ENCODE data around the gene PBX4. TPM values are rescaled to one million over a fixed set of nuclear protein-coding genes. Genes with fewer than 3 reads are reported as not detected.

Gene PBX4
- total and polyA plus RNA-seq, 11 donors: 0.43 to 0.69 (median 0.53) TPM; not detected in 8

DNA sequence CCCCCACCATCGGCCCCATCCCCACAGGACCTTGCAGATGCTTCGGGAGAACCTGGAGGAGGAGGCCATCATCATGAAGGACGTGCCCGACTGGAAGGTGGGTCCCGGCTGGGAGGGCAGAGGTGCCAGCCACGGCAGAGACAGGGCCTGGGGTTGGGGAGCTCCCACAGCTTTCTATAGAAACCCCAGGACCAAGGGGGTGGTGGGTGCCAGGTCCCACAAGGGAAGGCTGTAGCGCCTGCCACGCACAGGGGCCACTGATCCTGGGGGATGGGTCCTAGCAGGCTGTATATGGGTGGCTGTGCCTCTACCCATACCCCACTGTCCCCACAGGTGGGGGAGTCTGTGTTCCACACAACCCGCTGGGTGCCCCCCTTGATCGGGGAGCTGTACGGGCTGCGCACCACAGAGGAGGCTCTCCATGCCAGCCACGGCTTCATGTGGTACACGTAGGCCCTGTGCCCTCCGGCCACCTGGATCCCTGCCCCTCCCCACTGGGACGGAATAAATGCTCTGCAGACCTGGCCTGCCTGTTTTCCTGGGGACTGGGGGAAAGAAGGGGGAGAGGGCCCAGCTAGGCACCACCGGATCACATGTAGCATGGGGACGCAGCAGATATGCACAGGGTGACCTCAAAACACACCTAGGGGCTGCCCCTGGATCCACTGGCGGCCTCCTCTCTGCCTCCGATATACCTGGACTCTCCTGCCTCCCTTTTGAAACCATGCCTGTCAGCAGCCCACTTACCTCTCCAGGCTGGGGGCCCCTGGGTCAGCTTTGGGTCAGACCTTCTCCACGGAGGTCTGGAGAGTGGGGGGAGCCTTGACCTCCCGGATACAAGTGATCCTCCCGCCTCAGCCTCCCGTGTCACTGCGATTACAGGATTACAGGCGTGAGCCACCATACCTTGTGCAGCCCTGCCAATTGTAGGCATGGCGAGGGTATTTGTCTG is 90.5 kb downstream of the PBX4 start:
- WGBS, 4 donors: 90 to 92% (median 92%) methylated on average over 24 to 27 of the region's 27 CpGs

DNA sequence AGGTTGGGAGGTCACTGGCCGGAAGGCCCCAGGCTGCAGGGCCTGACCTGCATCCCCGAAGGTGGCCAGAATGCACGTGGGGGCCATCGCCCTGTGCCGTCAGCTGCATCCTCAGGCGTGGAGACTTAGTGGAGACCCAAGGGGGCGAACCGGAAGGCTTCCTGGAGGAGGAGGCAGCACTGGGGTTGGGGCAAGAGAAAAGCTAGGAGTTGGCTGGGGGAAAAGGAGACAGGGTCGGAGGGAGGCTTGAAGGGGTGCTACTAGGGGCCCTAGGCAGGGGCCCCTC is 91.2 kb downstream of the PBX4 start:
- WGBS, 4 donors: 91 to 97% (median 93%) methylated on average over 7 to 9 of the region's 9 CpGs
- no peak overlapping the region for H3K27ac ChIP-seq
- TF ChIP-seq POLR2A (IDR thresholded peaks at IDR 0.05): no peak
- TF ChIP-seq, protein P1, sequence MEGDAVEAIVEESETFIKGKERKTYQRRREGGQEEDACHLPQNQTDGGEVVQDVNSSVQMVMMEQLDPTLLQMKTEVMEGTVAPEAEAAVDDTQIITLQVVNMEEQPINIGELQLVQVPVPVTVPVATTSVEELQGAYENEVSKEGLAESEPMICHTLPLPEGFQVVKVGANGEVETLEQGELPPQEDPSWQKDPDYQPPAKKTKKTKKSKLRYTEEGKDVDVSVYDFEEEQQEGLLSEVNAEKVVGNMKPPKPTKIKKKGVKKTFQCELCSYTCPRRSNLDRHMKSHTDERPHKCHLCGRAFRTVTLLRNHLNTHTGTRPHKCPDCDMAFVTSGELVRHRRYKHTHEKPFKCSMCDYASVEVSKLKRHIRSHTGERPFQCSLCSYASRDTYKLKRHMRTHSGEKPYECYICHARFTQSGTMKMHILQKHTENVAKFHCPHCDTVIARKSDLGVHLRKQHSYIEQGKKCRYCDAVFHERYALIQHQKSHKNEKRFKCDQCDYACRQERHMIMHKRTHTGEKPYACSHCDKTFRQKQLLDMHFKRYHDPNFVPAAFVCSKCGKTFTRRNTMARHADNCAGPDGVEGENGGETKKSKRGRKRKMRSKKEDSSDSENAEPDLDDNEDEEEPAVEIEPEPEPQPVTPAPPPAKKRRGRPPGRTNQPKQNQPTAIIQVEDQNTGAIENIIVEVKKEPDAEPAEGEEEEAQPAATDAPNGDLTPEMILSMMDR (IDR thresholded peaks at IDR 0.05): no peak
- H3K9me3 ChIP-seq: no peaks in the 10 kb centered on the region
- H3K4me3 ChIP-seq: no peak overlapping the region
- intact Hi-C loops (cut with DNase I): no loop called here
- peaks cover 0 to 29% (median 8%) of the 10 kb centered on the region in 12 donors for H3K4me1 ChIP-seq
- DNase-seq (no peak), ATAC-seq (no peak)
- H3K27me3 ChIP-seq: no peaks in the 10 kb centered on the region
- H3K36me3 ChIP-seq: peaks cover 0 to 49% (median 32%) of the 10 kb centered on the region in 9 donors

More for the DNA sequence above, 90.5 kb downstream of the PBX4 start:
- no peaks in the 10 kb centered on the region for H3K27me3 ChIP-seq
- DNase-seq (no peak), ATAC-seq (no peak)
- H3K4me1 ChIP-seq: peaks cover 0 to 34% (median 11%) of the 10 kb centered on the region in 12 donors
- no peaks in the 10 kb centered on the region for H3K9me3 ChIP-seq
- TF ChIP-seq, protein P1 (IDR thresholded peaks at IDR 0.05): no peak
- TF ChIP-seq POLR2A (IDR thresholded peaks at IDR 0.05): no peak
- H3K36me3 ChIP-seq: peaks cover 0 to 46% (median 32%) of the 10 kb centered on the region in 9 donors
- H3K27ac ChIP-seq: no peak overlapping the region
- no peak overlapping the region for H3K4me3 ChIP-seq
- intact Hi-C loops (cut with DNase I): no loop called here

DNA sequence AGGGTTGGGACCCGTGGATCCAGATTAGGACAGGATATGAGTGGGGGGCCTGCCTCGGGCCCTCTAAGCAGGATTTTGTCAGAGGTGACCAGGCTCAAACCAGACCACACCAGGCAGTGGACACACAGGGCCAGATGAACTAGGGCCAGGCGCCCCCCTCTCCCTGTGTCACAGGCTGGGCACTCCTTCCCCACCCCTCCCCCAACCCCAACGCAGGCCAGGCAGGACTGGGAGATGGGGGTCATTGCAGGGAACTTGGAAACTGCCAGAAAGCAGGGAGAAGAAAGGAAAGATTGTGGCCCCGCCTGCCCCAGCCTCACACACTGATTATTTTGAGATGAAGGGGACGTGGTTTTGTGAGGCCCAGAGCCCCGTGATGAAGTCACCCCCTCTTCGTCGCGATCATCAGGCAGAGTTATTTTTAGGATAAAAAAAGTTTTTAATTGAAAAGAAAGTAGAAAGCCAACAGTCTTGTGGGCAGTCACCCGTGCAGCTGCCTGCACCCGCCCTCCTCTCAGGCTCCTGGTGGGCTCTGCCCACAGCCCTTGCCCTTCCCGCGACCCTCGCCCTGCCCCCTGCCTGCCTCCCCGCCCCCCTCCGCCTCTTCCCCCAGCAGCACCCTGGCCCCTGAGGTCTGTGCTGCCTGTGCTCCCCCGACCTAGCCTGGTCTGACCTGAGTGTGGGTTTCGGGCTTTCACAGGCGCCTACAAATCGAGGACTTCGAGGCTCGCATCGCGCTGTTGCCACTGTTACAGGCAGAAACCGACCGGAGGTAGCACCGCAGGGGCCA is 91.7 kb downstream of the PBX4 start:
- Histone ChIP-seq H3K4me1 (peaks cover 0 to 24% (median 3%) of the 10 kb centered on the region in 12 donors), H3K9me3 (no peaks in the 10 kb centered on the region), H3K27ac (no peak overlapping the region), H3K27me3 (no peaks in the 10 kb centered on the region), H3K36me3 (peaks cover 0 to 49% (median 32%) of the 10 kb centered on the region in 9 donors), H3K4me3 (no peak overlapping the region)
- ATAC-seq (no peak), DNase-seq (no peak)
- 74 to 82% (median 79%) methylated on average over 28 of the region's 28 CpGs for WGBS, 4 donors
- intact Hi-C loops (cut with DNase I): no loop called here
- TF ChIP-seq POLR2A (IDR thresholded peaks at IDR 0.05): no peak
- TF ChIP-seq, protein P1 (IDR thresholded peaks at IDR 0.05): no peak

Data from heart left ventricle (tissue), 16 donors.